Measurements from ENCODE around the gene TIAM2.
A peak's percentile ranks its signal among the peaks of the same experiment; 100 is the strongest.

Gene TIAM2

DNA sequence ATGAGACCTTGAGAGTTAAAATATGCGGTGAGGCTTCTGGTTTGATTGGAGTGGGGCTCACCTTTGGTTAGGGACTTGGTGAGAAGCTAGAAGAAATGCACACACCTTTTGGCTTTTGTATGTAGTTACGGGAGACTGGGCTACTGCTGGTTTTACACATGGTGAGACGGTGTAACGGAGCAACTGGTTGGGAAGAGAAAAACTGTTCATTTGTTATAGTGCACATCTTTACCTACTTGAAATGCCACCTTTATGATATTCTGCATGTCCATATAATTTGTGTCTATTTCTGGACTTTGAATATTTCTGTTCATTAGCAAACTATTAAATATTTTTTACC is 31.6 kb downstream of the TIAM2 start:
- no peak for DNase-seq

GRCh38 chr6:155030148-155030720 is 35.1 kb downstream of the TIAM2 start:
- DNase-seq, result no peak

DNA sequence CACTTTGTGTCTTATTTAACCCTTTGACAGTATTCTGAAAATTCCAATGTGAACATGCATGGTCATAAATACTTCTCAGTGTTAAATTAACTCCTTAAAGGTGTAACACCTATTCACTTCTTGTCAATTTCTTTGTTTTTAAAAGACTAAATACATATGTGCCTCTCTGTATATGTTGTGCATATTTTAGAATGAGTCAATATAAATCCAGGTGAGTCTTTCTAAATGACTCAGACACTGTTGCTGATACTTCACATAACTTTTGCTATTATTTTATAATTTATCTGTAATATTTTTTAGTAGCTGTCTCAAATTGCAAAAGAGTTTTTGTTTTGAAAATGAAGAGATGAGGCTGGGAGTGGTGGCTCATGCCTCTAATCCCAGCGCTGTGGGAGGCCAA is 36.0 kb downstream of the TIAM2 start:
- no peak for DNase-seq

DNA sequence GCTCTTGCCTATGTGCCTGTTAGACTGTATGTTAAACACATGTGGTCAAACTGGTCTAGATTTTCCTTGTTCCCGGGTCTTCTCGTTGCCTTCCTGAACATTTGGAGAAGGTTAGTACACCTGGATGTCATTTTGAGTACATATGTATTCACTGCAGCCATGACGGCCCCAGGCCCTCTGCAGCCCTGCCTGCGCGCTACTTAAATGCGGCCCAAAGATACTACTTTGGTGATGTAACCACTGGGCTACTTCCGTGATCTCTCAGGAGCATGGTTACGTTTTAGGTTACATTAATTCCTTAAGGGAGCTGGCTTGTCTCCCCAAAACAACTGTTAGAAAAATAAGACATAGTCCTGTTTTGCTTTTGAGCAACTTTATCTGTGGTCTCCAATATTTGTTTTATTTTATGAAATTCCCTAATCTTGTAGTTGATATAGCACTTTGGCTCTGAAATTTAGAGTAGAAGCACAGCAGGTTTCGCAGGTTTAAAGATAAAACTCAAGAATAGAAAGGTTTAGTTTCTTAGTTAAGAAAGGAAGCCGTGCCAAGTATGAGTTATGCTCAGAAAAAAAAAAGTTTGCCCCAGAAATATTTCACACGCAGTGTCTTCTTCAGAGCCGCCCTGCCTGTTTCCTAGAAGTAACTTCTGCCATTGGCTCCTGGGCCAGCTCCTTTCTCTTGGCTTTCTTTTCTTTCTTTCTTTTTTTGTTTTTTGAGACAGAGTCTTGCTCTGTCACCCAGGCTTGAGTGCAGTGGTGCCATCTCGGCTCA is 38.1 kb downstream of the TIAM2 start:
- DNase-seq, result no peak

DNA sequence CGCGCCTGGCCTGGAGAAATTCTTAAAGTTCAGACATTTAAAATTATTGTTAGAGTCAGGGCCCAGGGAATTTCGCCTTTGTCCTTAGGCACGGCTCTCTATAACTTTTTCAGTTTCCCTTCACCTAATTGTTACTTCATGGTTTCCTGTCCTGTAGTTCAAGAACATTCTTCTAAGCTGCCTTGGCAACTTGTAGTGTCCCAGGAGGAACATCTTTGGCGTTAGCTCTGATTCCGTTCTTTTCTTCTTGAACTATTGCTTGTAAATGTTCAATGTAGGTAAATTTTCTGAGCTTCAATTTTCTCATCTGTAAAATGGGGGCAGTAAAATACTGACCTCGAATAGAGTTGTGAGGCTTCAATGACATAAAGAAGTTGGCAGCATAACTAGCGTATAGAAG is 41.8 kb downstream of the TIAM2 start:
- no peak for DNase-seq

DNA sequence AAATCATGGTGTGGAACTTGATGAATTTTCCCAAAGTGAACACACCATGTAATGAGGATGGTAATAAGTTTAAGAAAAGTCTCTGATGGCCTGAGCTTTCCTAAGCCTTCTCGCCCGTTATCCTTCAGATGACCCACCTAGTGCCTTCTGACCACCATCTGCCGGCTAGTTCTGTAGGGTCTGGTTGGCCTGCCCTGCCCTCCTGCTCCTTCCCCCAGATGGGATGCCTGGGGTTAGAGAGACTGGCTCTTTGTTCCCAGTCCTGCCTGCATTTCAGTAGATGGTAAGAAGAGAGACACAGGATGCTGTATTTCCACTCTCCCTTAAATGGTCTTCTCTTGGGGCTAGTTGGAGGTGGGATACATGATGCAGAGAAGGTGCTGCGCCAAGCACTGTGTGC is 43.0 kb downstream of the TIAM2 start:
- no peak for DNase-seq

- no peak for DNase-seq
These were observed 43.4 kb downstream of the TIAM2 start for GRCh38 chr6:155038527-155038926.

DNA sequence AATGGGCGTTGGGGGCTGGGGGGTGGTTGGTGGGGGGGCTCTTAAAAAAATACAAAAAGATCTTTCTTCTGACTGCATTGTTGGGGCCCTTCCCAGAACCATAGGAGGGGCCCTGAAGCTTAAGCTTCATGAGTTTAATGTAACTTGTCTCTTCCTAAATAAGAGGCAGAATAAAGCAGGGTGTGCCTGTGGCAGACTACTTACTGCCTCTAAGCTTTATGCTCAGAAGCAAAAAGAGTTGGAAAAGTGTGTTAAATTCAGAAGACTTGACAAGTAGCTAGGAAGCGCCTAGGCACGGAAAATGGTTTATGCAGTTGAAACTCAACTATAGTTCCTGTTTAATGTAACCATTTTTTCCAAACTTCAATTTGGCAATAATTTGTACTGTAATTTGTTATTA is 44.5 kb downstream of the TIAM2 start:
- DNase-seq, result no peak

GRCh38 chr6:155040154-155040553 is 45.0 kb downstream of the TIAM2 start:
- no peak for DNase-seq

GRCh38 chr6:155040901-155041650 is 46.0 kb downstream of the TIAM2 start:
- DNase-seq, result no peak

GRCh38 chr6:155041741-155042279 is 46.7 kb downstream of the TIAM2 start:
- no peak for DNase-seq

DNA sequence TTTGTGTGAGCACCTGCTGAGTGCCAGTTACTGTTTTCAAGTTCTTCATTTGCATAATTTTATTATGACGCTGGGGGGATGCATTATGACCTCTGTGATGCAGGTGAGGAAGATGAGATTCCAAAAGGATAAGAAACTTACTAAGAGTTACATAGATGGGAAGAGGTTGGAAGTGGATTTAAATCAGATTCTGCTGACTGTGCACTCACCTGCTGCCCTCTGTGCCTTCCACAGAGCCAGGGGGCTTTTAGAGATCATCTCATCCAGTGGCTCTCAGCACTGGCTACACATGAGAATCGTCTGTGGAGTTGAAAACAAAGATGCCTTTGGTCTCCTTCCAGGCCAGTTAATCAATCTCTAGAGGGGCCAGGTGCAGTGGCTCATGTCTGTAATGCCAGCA is 47.9 kb downstream of the TIAM2 start:
- no peak for DNase-seq

DNA sequence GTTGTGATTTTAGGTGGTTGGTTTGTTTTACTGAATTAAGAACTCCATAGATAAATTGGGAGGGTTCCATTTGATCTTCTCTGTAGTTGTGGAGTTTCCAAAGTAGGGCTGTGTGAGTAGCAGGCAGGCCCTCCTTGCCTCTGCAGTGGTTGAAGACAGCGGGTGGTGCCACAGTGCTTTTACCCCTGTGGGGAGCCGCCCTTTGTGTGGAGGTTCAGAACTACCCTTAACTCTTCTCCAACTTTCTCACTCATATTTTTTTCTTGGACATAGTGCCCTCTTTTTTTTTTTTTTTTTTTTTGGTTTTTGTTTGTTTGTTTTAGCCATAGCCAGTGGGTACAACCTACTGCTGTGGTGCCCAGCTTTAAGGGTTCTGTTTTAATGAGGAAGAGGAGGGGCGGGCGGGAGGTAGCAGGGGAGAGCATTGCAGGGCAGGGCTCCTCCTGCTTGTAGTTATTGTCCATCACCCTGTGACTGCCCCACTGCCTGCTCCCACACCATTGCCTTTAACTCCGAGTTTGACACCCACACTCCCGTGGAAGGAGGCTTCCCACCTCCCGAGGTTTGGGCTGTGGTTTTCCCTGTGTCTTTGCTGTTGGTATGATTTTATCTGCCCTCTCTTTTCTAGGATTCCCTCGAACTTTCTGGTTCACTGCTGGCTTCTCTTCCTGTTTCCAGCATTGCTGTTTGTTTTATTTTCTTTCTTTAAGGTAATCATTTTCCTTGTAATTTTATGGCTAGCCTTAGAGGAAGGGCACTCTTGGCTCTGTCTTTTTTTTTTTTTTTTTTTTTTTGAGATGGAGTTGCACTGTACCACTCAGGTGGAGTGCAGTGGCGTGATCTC is 50.7 kb downstream of the TIAM2 start:
- no peak for DNase-seq

DNA sequence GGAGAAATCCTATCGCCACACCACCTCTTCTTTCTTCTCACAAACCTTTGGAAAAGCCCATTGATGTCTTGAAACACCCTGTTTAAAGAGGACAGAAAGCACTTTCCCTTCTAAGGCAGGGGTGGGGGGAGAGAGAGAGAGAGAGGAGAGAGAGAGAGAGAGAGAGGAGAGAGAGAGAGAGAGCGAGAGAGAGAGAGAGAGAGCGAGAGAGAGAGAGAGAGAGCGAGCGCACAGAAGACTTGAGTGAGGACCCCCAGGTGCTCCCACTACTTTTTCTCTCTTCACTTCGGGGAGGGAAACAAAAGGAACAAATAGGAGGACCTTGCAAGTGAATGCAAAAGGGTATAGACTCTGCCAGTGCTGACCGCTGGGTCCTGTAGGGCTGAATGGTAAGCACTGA is 52.4 kb downstream of the TIAM2 start:
- no peak for DNase-seq

DNA sequence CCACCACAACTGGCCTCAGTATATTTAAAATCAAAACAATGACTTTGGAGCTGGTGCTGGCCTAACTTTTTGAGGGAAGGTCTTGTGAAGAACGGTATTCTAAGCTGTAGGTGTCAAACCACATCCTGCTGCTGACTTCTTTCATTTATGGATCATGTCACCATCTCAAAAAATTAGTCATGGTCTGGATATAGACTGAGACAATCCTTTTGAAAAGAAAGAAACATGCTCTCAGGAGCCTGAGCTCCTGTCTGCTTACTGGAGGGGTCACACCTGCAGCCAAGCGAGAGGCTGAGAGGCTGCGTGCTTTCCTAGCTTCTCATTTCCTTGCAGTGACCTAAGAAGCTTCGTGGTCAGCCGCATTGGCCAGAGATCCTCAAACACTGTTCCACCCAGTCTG is 55.2 kb downstream of the TIAM2 start:
- DNase-seq, result peak; percentile 12 to 20

DNA sequence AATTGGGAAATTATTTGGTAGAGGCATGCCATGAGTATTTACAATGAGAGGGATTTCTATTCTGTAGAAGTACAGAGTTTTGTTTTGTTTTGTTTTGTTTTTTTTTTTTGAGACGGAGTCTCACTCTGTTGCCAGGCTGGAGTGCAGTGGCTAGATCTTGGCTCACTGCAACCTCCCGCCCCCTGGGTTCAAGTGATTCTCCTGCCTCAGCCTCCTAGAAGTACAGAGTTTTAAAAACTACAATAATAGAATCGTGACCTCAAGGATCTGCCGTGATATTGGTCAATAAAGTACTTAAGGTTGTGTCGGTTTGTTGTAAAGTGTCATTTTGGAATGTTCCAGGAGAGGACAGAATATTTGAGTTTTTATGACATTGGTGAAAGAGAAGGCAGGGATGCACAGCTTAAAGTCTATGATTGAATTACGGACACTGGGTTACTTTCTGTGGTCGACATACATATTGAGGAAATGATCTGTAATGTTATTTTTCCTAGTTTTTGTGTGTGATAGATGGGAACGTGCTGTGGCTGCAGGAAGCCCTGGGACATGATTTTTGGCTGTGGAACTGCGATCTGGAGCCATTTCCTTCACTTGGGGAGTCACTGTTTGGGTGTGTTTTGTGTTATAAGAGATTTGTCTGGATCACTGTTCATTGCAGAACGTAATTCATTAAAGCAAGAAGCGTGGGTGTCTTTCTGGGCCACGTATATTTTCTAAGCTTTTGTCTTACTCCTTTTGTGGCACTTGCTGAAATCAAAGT is 59.6 kb downstream of the TIAM2 start:
- no peak for DNase-seq

- no peak for DNase-seq
These were observed 60.6 kb downstream of the TIAM2 start for GRCh38 chr6:155055729-155056128.

- DNase-seq, result no peak
These were observed 61.6 kb downstream of the TIAM2 start for GRCh38 chr6:155056756-155057155.

GRCh38 chr6:155061381-155061780 is 66.3 kb downstream of the TIAM2 start:
- DNase-seq, result no peak

GRCh38 chr6:155062866-155063341 is 67.8 kb downstream of the TIAM2 start:
- no peak for DNase-seq

DNA sequence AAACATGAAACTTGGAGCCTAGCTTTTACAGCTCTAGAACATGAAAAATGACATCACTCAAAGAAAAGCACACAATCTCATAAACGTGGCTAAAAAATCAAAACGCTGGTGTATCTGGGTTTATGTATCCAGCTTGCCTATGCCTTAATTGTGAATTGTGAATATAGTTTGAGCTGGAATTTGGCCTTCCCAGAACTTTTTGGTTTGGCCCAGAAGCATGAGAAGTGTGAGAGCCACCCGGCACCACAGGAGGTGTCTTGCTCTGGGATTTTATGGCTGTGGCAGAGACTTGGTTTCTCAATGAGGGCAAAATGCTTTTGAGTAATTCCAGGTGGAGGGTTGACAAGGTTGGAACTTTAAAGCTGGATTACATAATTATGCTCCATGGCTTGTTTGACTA is 69.2 kb downstream of the TIAM2 start:
- DNase-seq, result no peak

DNA sequence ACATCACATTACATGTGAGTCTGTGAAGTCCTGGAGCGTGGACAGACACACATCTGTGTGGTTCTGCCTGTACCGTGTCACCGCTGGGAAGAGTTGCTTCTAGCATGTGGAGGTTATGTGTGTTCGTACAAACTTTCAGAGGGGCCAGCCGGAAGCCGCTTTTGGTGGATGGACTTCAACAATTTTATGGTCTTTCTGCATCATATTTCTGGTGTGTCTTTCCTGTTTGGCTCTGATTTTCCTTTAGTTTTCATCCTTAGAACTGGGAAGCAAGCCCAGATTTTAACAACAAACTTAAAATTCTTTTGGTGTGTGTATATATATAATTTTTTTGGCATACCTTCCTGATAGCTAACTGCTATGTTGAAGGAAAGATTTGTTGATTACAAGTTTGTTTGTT is 71.2 kb downstream of the TIAM2 start:
- DNase-seq, result no peak

Data from stimulated activated CD4-positive, alpha-beta T cell treated with anti-CD3 and anti-CD28 coated beads, Interleukin-4, amount 100 ng/mL, for 4 hours (primary cell).